ENCODE measurements around the gene CSAD.

CSAD gene

GRCh38 chr12:53180220-53180930 is at the start of gene CSAD, which contains the start of gene ZNF740:
Gene CSAD (minus strand): TSS chr12:53180925. CDS start chr12:53173470, 7,455 bp downstream.
Gene ZNF740 (plus strand): TSS chr12:53180722. CDS start chr12:53181984, 1,262 bp downstream.
- DNase-seq (ENCODE audit: low spot score) (peak; percentile 99), FAIRE-seq (peak; percentile 68)

- no peak for DNase-seq (ENCODE audit: low spot score)
- no peak for FAIRE-seq
Measured at GRCh38 chr12:53230108-53230845, 49.6 kb upstream of the CSAD start.

GRCh38 chr12:53229454-53229853 is 48.7 kb upstream of the CSAD start:
- no peak for FAIRE-seq
- DNase-seq (ENCODE audit: low spot score) = no peak

- FAIRE-seq (no peak), DNase-seq (ENCODE audit: low spot score) (no peak)
Measured at GRCh38 chr12:53227836-53228235, 47.1 kb upstream of the CSAD start.

GRCh38 chr12:53227341-53227740 is 46.6 kb upstream of the CSAD start:
- no peak for DNase-seq (ENCODE audit: low spot score)
- no peak for FAIRE-seq

- no peak for DNase-seq (ENCODE audit: low spot score)
- FAIRE-seq = no peak
Measured at GRCh38 chr12:53226815-53227214, 46.1 kb upstream of the CSAD start.

- DNase-seq (ENCODE audit: low spot score) = no peak
- no peak for FAIRE-seq
Measured at GRCh38 chr12:53225635-53226424, 45.1 kb upstream of the CSAD start.

- DNase-seq (ENCODE audit: low spot score) = no peak
- no peak for FAIRE-seq
Measured at GRCh38 chr12:53224897-53225634, 44.3 kb upstream of the CSAD start.

- DNase-seq (ENCODE audit: low spot score) = peak; percentile 52
- no peak for FAIRE-seq
Measured at GRCh38 chr12:53224061-53224896, 43.6 kb upstream of the CSAD start.

- FAIRE-seq (no peak), DNase-seq (ENCODE audit: low spot score) (peak; percentile 64)
Measured at GRCh38 chr12:53223389-53224060, 42.8 kb upstream of the CSAD start.

- no peak for FAIRE-seq
Measured at GRCh38 chr12:53222806-53223261, 42.1 kb upstream of the CSAD start.

GRCh38 chr12:53222170-53222721 is 41.5 kb upstream of the CSAD start:
- DNase-seq (ENCODE audit: low spot score) (no peak), FAIRE-seq (no peak)

More at GRCh38 chr12:53222806-53223261, 42.1 kb upstream of the CSAD start:
- DNase-seq (ENCODE audit: low spot score) = no peak

- FAIRE-seq (no peak), DNase-seq (ENCODE audit: low spot score) (peak; percentile 78)
Measured at GRCh38 chr12:53221203-53222080, 40.7 kb upstream of the CSAD start.

- peak; percentile 97 for DNase-seq (ENCODE audit: low spot score)
- no peak for FAIRE-seq
Measured at GRCh38 chr12:53220694-53221202, 40.0 kb upstream of the CSAD start.

GRCh38 chr12:53219956-53220693 is 39.4 kb upstream of the CSAD start:
- DNase-seq (ENCODE audit: low spot score) (peak; percentile 42), FAIRE-seq (no peak)

GRCh38 chr12:53219292-53219955 is 38.7 kb upstream of the CSAD start:
- FAIRE-seq (no peak), DNase-seq (ENCODE audit: low spot score) (no peak)
